ENCODE measurements around the gene CENPO.
A peak's percentile ranks its signal among the peaks of the same experiment; 100 is the strongest.
"Not testable (repeated sequence)": the region's sequence is repeated elsewhere in the genome, so short reads cannot be mapped to it uniquely, and the experiment has no call there.

CENPO gene

DNA sequence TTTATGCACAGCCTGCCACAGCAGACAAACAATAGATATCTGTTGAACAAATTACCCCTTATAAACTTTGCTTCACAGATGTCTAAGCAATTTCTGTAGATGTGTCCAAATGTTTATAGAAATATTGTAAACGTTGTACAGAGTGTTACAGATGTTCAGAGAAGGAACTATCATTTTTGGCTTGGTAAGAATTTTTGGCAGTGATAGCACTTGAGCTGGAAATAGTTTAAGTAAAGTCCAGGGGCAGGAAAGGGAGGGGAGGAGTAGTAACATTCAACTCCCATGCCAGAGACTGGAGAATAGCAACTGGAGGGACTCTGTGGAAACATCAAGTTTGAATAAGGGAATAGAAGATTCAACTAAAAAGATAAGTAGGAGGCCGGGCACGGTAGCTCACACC is 4.4 kb upstream of the CENPO start:
- DNase-seq (ENCODE audit: low read depth), result no peak

DNA sequence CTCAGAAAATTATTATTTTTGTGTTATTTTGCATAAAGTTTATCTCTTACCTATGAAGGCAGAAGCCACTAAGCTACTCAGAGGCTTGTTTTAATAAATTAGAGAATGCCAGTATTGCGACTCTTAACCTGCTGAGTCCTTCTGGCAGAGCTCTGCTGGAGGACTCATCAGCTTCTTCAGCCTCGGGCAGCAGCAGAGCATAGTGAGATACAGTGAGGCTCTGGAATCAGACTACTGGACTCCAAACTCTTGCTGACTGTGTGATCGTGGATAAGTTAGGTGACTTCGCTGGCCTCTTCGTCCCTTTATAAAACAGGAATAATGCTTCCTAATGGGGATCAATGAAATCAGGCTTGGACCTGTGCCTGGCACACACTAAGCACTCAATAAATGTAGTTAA is 1.8 kb upstream of the CENPO start:
- DNase-seq (ENCODE audit: low read depth), result no peak

DNA sequence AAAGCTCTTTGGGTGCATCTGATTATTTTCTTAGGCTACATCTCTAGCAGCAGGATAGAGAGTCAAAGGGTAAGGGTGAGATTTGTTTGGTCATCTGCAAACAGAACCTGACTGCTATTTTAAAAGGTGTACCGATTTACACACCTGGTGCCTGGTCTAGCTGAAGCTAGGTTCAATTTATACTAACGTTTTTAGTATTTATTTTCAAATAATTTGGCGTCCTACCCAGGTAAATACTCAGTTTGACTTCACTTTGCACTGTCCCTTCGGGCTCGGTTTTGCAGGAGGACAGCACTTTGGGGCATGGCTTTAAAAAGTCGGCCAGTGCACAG is 717 bp upstream of the CENPO start:
- no peak for DNase-seq (ENCODE audit: low read depth)

DNA sequence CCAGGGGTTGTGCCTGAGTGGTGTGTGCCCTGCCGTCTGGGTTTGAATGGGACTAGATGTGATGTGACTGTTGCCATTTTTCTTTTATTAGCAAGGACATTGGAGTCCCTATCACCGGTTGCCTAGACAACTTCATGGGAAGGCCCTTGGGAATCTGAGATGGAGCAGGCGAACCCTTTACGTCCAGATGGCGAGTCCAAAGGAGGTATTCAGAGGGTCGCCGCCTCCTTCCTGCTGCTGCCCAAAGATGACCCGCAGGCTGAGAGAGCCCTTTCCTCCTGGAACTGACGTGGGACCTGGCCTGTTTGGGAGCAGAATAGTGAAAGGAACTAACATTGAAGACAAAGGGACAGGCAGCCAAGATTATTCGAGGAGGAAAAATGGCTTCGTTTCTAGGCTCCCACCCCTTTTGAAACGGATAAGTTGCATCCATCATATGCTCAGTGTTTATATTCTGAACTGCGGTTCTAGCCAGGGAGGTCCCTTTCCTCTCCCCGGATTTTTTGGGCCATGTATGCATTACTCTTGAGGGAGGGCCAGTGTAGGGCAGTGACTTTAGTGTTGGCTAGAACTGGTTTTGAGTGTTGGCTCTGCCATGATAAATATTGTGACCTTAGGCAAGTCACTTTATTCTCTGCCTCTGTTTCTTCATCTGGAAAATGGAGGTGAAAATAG is 673 bp downstream of the CENPO start:
- peak; percentile 37 for DNase-seq (ENCODE audit: low read depth)

DNA sequence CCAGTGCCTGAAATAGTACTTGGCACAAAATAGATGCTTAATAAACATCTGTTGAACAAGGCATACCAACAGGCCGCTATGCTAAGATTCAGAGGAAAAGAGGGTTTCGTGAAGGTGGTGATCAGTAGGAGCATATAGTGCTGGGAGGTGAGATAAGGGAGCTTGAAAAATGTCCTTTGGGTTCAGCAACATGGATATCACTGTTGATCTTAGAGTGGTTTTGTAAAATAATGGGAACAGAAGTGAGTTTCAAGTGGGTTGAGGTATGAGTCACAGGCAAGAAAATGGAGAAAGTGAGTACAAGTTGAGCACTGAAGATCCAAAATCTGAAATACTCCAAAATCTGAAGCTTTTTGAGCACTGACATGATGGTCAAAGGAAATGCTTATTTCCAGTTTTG is 4.4 kb downstream of the CENPO start:
- DNase-seq (ENCODE audit: low read depth), result no peak

DNA sequence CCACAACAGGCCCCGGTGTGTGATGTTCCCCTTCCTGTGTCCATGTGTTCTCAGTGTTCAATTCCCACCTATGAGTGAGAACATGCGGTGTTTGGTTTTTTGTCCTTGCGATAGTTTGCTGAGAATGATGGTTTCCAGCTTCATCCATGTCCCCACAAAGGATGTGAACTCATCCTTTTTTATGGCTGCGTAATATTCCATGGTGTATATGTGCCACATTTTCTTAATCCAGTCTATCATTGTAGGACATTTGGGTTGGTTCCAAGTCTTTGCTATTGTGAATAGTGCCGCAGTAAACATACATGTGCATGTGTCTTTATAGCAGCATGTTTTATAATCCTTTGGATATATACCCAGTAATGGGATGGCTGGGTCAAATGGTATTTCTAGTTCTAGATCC is 7.3 kb downstream of the CENPO start:
- not testable (repeated sequence) for DNase-seq (ENCODE audit: low read depth)

DNA sequence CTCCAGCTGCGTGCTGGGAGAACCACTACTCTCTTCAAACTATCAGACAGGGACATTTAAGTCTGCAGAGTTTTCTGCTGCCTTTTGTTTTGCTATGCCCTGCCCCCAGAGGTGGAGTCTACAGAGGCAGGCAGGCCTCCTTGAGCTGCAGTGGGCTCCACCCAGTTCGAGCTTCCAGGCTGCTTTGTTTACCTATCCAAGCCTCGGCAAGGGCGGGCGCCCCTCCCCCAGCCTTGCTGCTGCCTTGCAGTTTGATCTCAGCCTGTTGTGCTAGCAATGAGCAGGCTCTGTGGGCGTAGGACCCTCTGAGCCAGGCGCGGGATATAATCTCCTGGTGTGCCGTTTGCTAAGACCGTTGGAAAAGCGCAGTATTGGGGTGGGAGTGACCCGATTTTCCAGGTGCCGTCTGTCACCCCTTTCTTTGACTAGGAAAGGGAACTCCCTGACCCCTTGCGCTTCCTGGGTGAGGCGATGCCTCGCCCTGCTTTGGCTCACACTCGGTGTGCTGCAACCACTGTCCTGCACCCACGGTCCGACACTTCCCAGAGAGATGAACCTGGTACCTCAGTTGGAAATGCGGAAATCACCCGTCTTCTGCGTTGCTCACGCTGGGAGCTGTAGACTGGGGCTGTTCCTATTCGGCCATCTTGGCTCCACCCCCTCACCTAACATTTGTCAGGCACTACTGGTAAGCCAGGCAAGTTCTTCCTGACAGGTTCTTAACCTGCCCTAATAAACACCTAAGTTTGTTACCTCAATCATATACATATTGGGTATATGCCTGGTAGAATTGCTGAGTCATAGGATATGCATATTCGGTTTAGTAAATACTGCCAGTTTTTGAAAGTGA is 12.8 kb downstream of the CENPO start:
- not testable (repeated sequence) for DNase-seq (ENCODE audit: low read depth)

DNA sequence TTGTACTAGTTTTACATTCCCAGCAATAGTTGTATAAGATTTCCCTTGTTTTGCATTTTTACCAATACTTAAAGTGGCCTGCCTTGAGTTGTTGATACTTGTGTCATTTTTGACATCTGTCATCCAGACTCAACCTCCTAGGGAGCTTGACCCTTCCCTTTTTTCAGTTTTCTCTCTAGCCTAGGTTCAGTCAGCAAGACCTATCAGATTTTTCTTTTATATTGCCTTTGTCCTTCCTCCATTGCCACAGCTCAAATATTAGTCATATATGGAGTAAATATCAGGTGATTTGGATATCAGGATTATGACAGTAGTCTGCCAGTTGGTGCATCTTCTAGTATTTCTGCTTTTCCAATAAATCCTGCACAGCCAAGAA is 13.4 kb downstream of the CENPO start:
- no peak for DNase-seq (ENCODE audit: low read depth)

DNA sequence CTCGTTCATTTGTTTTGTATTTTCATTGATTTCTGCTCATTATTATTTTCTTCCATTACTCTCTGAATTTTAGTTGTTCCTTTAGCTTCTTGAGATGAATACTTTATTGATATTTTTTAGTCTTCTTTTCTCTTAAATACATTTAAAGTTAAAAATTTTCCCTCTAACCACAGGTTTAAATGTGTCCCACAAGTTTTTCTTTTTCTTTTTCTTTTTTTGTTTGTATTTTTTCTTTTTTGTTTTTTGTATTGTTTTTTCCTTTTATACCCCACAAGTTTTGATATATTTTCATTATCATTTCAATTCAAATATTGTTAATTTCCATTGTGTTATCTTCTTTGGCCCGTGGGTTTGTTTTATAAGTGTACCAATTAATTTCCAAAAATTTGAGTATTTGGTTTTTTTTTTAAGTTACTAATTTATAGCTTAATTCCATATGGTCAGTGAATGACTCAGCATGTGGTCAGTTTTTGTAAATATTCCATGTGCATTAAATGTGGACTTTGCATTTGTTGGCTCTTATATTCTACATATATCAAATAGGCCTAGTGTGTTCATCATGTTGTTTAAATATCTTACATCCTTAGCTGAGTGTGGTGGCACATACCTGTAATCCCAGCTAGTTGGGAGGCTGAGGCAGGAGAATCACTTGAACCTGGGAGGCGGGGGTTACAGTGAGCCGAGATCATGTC is 16.2 kb downstream of the CENPO start:
- peak; percentile 47 for DNase-seq (ENCODE audit: low read depth)

DNA sequence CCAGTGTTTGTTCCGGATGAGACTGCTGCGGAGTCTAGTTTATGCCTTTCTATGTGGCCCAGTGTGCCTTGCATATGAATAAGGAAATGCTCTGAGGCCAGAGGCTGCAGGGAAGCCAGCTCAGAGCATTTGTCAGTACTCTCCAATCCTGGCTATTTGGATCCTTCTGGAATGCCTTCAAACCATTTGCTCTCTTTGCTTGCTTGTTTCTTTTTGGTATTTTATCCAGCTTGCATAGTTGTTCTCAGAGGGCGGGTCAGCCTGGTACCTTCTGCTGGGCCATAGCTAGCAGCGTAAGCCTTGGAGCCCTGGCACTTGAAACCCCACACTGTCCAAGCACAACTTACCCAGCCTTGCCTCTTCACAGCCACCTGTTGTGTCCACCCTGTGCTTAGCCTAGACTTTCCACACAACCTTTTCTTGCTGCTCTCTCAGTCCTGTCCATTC is 20.5 kb downstream of the CENPO start:
- no peak for DNase-seq (ENCODE audit: low read depth)

DNA sequence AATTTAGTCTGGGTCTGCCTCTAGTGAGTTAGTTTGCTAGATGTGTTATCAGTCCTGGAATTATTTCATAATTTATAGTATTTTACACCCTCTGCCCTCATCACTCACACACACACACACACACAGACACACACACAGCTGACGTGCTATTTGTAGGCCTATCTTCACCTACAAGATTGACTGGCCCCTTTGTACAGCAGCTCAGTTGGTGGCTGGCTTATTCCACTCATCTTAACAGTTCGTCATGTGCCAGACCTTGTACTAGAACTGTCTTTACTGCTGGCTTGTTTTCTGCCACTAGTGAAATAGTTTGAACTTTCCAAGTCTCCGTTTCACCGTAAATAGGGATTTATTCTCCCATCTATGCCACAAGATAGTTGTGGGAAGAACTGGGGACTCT is 21.3 kb downstream of the CENPO start:
- no peak for DNase-seq (ENCODE audit: low read depth)

DNA sequence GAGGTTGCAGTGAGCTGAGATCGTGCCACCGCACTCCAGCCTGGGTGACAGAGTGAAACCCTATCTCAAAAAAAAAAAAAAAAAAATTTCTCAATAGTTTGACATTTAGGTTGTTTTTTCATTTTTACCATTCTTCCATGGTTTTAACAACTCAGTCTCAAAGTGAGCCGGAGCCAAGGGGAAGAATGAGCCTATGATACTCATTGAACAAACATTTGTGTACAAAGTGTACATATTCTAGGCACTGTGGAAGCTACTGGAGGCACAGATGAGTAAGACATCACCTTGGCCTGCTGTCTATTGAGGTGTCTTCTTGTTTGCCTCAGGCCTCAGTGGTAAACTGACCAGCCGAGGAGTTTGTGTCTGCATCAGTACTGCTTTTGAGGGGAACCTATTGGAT is 21.9 kb downstream of the CENPO start:
- no peak for DNase-seq (ENCODE audit: low read depth)

DNA sequence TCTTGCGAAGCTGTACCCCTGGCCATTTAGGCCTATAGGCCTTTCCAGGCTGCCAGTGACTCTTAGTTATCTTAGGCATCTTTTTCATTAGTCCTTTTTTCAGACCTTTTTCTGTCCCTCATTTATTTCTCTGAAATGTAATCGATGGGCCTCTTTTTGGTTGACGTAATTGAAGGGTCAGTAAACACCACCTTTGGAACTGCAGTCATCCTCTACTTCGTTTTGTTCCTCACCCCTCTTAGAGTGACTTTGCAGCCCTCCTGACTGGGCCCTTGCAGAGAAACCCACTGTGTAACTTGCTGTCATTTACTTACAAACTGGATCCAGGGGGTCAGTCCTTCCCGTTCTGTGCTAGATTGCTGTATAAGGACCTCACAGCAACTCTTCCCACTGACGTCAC is 23.2 kb downstream of the CENPO start:
- DNase-seq (ENCODE audit: low read depth), result no peak

DNA sequence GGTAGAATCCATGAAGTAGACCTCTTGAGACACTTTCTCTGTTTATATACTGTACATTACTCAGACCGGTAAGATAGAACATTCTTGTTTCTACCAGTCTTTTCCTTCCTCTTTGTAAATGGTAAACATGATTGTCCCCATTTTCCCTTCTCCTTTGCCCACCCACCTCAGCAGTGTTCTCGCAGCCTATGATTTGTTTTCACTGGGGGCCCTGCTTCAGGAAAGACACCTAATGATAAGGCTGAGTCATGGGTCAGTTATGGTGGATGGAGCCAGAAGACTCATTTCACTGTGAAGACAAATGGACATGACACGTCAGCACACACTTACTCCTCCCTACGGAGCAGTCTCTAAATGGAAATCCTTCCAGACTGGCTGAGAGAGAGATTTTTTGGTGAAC is 23.7 kb downstream of the CENPO start:
- DNase-seq (ENCODE audit: low read depth), result peak; percentile 93

DNA sequence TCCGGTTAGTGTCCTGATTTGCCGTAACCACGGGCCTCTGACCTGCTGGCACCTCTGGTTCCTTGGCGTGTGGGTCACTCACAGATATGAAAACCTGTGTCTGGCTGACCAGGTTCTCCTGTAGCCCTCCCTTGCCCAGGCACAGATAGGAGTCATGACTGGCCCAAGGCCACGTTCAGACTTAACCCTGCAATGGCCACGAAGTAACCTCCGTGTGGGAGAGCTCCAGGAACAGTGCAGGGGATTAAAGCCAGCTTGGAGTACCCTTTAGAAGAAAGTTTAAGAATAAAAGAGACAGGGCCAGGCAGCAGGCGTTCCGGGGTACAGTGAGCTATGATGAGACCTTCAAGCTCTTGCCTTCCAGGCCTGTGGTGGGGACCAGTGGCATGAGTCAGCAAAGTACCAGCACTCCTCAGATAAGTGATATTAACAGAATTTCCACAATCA is 25.5 kb downstream of the CENPO start:
- DNase-seq (ENCODE audit: low read depth), result peak; percentile 84

DNA sequence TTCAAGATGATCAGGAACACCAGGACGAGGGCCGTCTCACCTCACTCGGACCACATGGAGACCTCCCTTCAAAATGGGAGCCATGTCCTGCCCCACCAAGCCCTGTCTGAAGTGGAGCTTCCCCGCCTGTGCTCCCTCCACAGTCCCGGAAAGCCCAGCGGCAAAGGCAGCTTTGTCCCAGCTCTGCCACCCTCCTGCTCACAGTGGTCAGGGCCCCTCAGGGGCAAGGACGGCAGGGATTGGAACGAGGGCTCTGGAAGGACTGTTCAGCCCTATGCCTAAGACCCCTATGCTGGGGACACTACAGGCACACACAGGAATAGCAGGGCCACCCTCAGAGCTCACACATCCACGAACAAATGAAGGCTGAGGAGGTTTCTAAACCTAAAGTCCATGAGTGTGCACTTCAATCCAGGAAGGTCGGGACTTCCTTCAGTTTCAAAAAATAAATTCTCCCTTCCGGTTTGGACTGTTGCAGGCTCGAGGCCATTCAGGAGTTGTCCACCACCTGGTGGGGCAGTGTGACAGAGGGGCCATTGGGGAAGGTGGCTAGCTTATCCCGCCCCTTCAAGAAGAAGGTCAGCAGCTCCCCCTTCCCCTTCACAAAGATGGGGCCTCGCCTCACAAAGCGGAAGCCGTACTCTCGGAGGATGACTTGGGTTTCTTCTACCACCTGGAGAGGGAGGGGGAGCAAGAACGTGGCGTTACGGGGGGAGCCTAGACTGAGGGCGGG is 26.4 kb downstream of the CENPO start:
- DNase-seq (ENCODE audit: low read depth), result no peak

DNA sequence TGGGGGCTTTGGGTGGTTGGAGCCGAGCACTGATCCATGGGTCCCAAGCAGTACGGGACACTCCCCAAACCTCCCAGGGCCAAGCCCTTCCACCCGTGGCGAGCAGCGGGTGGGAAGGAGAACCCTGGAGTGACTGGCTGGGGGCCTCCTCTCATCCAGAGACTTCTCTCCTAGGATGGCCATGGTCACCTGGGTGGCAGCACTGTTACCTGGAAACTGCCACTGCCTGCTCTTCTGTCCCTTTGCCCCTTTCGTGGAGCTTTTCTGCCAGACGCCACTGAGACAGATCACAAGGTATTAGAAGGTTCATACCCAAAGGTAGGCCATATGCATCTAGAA is 26.9 kb downstream of the CENPO start:
- no peak for DNase-seq (ENCODE audit: low read depth)

DNA sequence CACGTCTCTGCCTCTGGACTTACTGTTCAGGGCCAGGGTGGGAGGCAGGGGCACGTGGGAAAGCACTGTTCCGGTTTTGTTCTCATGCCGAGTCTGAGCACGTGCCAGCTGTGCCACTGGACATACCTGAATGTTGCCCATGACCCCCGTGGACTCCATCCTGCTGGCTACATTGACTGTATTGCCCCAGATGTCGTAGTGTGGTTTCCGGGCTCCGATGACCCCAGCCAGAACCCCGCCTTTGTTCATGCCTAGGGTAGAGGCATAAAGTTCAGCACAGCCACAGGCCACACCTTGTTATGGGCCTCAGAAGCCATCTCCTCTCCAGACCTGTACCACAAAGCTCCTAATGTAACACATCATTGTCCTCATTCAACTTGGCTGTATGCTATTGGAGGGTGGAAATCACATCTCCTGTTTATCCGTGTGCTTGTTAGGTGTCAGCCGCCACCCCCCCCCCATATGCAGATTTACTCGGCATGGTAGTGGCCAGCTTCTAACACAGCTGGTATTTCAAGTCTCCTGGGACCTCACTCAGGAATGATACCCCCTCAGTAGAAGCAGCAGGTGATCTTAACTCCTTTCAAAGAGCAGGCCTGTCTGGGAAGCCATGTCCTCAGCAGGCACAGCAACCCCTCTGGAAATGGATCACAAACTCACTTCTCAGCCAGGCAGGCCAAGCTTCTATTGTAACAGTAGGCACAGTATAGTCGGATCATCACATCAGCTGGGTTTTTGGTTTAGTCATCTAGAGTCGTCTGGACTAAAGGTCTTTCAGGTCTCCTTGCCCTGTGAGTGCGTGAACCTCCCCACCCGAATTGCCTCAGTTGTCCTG is 27.6 kb downstream of the CENPO start:
- DNase-seq (ENCODE audit: low read depth), result no peak

DNA sequence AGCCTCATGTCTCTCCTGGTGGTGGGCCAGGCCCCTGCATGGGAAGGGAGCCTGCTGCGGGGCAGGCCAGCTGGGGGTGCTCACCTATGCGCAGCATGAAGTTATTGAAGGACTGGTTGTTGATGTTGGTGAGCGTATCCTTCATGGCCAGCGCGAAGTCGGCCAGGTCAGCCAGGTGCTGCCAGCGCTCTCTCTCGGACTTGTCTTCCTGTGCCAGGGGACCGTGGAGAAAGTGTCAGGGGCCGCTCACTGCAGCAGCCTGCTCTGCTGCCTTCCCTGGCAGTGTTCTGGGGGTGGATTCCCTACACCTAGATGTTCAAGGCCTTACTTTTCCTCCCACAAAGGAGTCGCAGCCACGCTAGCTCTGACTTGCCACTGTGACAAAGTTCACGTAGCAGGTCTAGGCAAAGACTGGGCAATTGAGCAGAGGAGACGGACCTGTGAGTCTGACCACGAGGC is 28.2 kb downstream of the CENPO start:
- no peak for DNase-seq (ENCODE audit: low read depth)

DNA sequence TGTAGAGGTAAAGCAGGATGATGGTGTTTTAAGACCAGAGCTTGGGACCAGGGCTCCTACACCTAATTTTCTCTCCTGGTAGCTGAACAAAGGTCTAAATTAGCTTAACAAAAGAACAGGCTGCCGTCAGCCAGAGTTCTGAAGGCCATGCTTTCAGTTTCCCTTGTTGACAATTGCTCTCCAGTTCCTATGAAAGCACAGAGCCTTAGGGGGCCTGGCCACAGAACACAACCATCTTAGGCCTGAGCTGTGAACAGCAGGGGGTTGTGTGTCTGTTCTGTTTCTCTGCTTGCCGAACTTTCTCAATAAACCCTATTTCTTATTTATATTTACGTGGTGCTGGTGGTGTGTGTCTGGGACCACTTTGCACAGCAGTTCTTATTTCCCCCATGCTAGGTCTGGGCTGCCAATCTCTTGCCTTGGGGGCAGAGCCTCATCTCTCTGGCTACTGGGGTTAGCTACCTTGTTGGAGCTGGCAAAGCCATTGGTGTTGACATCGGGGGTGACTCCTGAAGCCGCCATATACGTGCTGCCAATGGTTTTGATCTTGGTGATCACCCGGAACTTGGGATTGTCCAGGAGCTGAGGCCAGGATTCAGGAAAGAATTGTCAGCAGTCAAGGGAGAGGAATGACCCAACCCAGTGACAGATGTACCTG is 29.0 kb downstream of the CENPO start:
- DNase-seq (ENCODE audit: low read depth), result no peak

DNA sequence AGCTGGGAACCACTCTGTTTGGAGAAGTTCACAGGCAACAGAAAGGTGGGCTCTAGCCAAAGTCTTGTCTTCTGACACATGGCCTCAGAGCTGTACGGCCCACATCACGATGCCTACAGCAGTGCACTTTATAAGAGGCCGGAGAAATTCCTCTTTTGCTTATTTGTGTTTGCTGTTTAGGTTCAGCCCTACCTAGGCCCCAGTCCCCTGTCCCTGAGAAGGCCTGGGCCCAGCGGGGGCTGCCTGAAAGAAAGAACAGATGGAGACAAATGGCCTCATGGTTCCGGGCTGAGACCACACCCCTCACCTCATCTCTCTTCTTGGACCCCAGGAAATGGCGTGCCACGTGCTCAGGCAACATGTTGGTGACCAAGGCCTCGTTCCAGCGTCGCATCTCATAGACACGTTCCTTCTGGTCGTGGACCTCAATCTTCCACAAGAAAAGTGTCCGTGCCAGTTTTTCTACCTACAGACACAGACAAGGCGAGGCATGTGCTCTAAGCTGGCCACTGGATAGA is 30.9 kb downstream of the CENPO start:
- no peak for DNase-seq (ENCODE audit: low read depth)
